GM18517 (cell line): ENCODE results near the gene ARHGAP27.
"Not testable (repeated sequence)": the region's sequence is repeated elsewhere in the genome, so short reads cannot be mapped to it uniquely, and the experiment has no call there.

Experiments used
- ATAC-seq: cut with Tn5 transposase; IDR thresholded peaks from one replicate; pipeline ENCODE4 v1.9.1; 2021; ENCODE audit warnings: mild to moderate bottlenecking, moderate library complexity; ENCODE audit not compliant: unreplicated experiment

ARHGAP27 gene, protein sequence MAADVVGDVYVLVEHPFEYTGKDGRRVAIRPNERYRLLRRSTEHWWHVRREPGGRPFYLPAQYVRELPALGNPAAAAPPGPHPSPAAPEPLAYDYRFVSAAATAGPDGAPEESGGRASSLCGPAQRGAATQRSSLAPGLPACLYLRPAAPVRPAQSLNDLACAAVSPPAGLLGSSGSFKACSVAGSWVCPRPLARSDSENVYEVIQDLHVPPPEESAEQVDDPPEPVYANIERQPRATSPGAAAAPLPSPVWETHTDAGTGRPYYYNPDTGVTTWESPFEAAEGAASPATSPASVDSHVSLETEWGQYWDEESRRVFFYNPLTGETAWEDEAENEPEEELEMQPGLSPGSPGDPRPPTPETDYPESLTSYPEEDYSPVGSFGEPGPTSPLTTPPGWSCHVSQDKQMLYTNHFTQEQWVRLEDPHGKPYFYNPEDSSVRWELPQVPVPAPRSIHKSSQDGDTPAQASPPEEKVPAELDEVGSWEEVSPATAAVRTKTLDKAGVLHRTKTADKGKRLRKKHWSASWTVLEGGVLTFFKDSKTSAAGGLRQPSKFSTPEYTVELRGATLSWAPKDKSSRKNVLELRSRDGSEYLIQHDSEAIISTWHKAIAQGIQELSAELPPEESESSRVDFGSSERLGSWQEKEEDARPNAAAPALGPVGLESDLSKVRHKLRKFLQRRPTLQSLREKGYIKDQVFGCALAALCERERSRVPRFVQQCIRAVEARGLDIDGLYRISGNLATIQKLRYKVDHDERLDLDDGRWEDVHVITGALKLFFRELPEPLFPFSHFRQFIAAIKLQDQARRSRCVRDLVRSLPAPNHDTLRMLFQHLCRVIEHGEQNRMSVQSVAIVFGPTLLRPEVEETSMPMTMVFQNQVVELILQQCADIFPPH

GRCh38 chr17:45432405-45433158, at the start of gene ARHGAP27:
Gene ARHGAP27 (minus strand): TSS chr17:45432870. CDS start chr17:45430279, 2,591 bp downstream.
- no peak for ATAC-seq

- not testable (repeated sequence) for ATAC-seq
Observed at GRCh38 chr17:45482317-45482716, 49.6 kb upstream of the ARHGAP27 start.

- ATAC-seq: not testable (repeated sequence)
Observed at GRCh38 chr17:45475436-45475835, 42.8 kb upstream of the ARHGAP27 start.

GRCh38 chr17:45472249-45472648, 39.6 kb upstream of the ARHGAP27 start:
- ATAC-seq: not testable (repeated sequence)

GRCh38 chr17:45469204-45469563, 36.5 kb upstream of the ARHGAP27 start:
- ATAC-seq: not testable (repeated sequence)

GRCh38 chr17:45468293-45469203, 35.9 kb upstream of the ARHGAP27 start:
- not testable (repeated sequence) for ATAC-seq

GRCh38 chr17:45461524-45462327, 29.1 kb upstream of the ARHGAP27 start:
- peak; percentile 63 for ATAC-seq

GRCh38 chr17:45460422-45460821, 27.8 kb upstream of the ARHGAP27 start:
- not testable (repeated sequence) for ATAC-seq

DNA sequence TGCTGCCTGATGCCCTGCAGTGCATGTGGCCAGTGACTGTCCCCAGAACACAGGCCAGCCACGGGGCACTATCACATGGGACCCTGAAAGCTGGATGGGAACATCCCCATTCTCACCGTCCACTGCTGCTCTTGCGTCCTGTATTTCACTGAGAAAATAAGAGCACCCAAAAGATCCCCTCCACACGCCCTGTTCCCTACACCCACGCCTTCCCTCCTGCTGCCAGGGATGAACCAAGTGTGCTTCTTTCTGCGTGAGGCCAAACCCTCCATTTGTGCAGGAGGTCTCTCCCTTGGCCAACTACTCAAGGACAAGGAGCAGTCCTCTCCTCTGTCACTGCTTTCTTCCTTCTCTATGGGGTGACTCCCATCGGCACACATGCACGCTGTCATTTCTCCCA, 21.7 kb upstream of the ARHGAP27 start:
- ATAC-seq: not testable (repeated sequence)

DNA sequence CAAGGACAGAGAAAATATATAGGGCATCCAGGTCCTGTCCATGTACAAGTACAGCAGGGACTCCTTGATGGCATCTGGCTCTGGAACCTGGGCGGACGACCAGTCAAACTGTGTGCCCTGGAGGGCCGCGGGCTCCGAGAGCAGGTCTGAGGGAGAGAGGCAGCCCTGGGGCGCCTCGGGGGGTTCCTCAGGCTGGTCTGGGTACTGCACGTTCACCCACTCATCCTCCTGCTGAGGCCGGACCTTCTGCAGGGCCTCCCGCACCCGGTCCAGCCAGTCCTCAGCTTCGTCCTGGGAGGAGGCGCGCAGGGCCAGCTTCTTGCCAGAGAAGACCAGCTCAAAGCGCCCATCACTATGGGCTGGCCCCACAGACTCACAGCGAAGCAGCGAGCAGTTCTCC, 21.1 kb upstream of the ARHGAP27 start:
- ATAC-seq: not testable (repeated sequence)

DNA sequence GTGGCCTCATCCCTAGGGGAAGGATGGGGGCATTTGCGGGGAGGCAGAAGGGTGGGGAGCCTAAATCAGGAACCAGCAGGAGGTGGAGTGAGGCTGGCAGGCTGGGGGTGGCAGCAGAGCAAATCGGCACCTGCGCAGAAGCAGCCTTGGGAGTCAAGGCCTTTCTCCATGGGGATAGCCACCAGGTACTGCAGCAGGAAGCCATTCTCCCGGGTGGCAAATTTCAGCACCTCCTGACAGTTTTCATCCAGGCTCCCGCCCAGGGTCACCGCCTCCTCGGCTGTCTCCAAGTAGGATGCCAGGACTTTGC, 20.5 kb upstream of the ARHGAP27 start:
- not testable (repeated sequence) for ATAC-seq

- ATAC-seq: not testable (repeated sequence)
Observed at GRCh38 chr17:45452329-45453224, 19.9 kb upstream of the ARHGAP27 start.

DNA sequence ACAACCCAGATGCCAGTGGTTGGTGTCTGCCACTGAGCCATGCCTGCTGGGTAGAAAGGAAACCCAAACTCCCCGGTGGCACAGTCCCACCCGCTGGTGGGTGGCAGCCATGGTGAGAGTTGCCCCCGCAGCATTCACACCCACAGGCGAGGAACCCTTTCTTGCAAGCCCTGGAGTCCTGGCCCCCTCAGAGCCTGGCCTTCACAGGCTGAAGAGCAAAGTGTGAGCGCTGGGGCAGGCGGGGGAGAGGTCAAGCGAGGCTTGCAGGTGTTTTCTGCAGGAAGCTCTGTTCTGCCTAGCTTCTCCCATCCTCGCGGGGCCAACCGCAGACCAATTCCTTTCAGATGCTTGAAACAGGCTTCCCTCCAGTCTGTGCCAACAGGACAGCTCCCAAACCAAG, 19.0 kb upstream of the ARHGAP27 start:
- ATAC-seq: not testable (repeated sequence)

DNA sequence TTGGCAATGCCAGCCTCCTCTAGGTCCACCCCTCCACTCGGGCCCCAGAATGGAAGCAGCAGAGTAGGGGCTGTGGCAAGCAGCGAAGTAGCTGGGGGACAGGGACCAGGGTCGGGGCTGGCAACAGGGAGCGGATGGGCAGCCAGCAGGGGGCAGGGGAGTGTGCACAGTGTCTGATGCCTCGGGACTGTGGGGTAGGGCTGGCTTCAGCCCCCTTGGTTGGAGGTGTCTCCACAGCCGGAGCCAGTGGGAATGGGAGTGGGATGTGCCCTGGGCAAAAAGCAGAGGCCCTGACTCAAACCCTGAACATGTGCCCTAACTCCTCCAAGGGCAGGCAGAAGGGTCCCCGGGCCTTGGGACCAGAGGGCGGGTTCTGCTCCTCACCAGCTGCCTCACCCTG, 18.5 kb upstream of the ARHGAP27 start:
- ATAC-seq: no peak

DNA sequence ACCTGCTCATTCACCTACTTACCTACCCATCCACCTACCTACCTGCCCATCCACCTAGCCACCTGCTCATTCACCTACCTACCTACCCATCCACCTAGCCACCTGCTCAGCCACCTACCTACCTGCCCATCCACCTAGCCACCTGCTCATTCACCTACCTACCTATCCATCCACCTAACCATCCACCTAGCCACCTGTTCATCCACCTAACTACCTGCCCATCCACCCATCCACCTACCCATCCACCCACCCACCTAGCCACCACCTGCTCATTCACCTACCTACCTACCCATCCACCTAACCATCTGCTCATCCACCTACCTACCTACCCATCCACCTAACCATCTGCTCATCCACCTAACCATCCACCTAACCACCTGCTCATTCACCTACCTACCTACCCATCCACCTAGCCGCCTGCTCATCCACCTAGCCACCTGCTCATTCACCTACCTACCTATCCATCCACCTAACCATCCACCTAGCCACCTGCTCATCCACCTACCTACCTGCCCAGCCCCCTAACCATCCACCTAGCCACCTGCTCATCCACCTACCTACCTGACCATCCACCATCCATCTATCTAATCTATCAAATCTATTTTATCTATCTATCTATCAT, 17.1 kb upstream of the ARHGAP27 start:
- ATAC-seq: not testable (repeated sequence)

DNA sequence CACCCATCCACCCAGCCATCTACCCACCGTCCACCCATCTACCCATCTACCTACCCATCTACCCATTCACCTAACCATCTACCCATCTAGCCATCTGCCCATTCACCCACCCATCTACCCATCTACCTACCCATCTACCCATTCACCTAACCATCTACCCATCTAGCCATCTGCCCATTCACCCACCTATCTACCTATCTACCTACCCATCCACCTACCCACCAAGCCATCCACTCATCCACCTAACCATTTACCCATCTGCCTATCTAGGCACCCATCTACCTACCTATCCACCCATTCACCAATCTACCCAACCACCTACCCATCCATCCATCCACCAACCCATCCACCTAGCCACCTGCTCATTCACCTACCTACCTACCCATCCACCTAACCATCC, 16.6 kb upstream of the ARHGAP27 start:
- ATAC-seq: not testable (repeated sequence)

DNA sequence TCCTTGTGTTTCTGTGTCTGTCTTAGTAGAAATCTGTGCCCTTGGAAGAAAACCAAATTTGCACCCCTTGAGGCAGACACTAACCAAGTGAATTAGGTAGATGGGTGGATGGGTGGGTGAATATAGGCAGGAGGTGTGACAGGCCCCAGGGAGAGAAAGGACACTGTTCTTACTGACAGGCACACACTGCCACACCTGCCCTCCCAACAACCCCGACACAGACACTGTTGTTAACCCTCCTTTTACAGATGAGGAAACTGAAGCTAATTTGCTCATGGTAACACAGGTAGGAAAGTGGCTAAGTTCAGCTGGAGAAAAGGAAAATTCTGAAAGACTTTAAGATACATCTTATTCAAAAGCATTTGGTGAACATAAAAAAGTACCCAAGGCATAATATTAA, 15.8 kb upstream of the ARHGAP27 start:
- not testable (repeated sequence) for ATAC-seq

GRCh38 chr17:45448066-45448465, 15.4 kb upstream of the ARHGAP27 start:
- not testable (repeated sequence) for ATAC-seq
